Body of pancreas (tissue), 4 donors: ENCODE results near the gene CDC42EP3. TPM values are rescaled to one million over a fixed set of nuclear protein-coding genes. Genes with fewer than 3 reads are reported as not detected.

Source experiments
- ATAC-seq: fragments of 150-250 bp; one replicate; pipeline ENCODE4 v1.9.1; 2016
- DNase-seq, 4 donors: peaks; one replicate each; pipeline ENCODE4 v3.0.0-alpha.2; 2019
- H3K27ac ChIP-seq, 4 donors: fragments of 200-600 bp; sonication (generic); 1 replicate in 3 of 4; 2 replicates in 1 of 4; pipeline versions ENCODE4 v1.5.1 to v1.6.1; 2016 to 2019; ENCODE audit warnings: mild to moderate bottlenecking in 1 of 4, mixed read lengths in 1 of 4, moderate library complexity in 1 of 4
- H3K27me3 ChIP-seq, 2 donors: fragments of 200-600 bp; sonication (generic); one replicate each; pipeline ENCODE4 v1.6.0; 2016; ENCODE audit warnings: mild to moderate bottlenecking in 1 of 2
- H3K36me3 ChIP-seq, 2 donors: fragments of 200-600 bp; sonication (generic); replicated peaks in 1 of 2; 2 replicates each; pipeline ENCODE4 v1.5.1; 2016; ENCODE audit warnings: low read depth in 2 of 2; ENCODE audit not compliant: insufficient read depth in 1 of 2
- H3K4me1 ChIP-seq: fragments of 200-600 bp; sonication (generic); one replicate; pipeline ENCODE4 v1.6.0; 2016
- H3K4me3 ChIP-seq, 2 donors: fragments of 200-600 bp; sonication (generic); 1 replicate in 1 of 2; 2 replicates in 1 of 2; pipeline ENCODE4 v1.5.1; 2016 to 2019
- H3K9me3 ChIP-seq, 3 donors: fragments of 200-600 bp; sonication (generic); 1 replicate in 2 of 3; 2 replicates in 1 of 3; pipeline ENCODE4 v1.5.1; 2016
- POLR2A ChIP-seq, 3 donors: fragments of 450-650 bp; IDR thresholded peaks; one replicate each; pipeline ENCODE4 v1.6.1; 2016; ENCODE audit warnings: antibody characterized with exemption in 3 of 3, mild to moderate bottlenecking in 2 of 3
- WGBS, 2 donors: methylation state at CpG; one replicate each; pipeline ENCODE4 v1.1.5; 2017; 5-methylcytosine and 5-hydroxymethylcytosine counted together
- intact Hi-C: fragments of 100-400 bp; cut with DNase I; formaldehyde crosslinking; loops from one replicate; pipeline ENCODE4 v1.15.1; 2023
- total RNA-seq, 2 donors: library from RNA; depleted of rRNA; stranded (reverse); fragments of >200 nt; gene quantifications; one replicate each; pipeline ENCODE4 v1.1.0, GENCODE V29; 2016
- TF ChIP-seq, protein P1 (sequence below), 7 experiments: fragments of 450-650 bp in 4 of 7; fragments of 200-600 bp in 3 of 7; sonication (generic) in 3 of 7; IDR thresholded peaks; one replicate each; pipeline ENCODE4 v1.5.1; 2016 to 2019; ENCODE audit warnings: antibody characterized with exemption in 7 of 7

Gene CDC42EP3
- total RNA-seq, 2 donors from 2014 or later, result 5.3 to 7.8 TPM

DNA sequence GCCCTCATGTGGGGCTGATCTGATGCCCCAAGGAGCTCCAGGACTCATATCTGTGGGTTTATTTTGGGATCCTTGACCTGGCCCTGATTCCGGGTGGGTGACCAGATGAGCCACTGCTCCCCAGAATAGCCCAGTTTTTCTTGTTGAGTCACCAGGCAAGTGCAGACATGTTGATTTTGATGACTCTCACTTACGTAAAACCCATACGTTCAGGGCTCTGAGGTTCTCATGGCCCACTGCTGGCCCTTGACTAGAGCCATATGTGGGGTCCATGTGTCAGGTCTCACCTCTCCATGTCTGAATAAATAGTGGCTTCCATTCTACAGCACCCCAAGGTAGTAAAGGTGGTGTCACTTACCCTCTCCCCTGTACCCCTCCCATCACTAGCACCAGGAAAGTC lies 41.9 kb downstream of the CDC42EP3 start:
- WGBS, 2 donors, result 84 to 97% methylated on average over 3 of the region's 3 CpGs
- H3K27ac ChIP-seq, result no peak overlapping the region
- TF ChIP-seq POLR2A (IDR thresholded peaks at IDR 0.05), result no peak
- TF ChIP-seq, protein P1, sequence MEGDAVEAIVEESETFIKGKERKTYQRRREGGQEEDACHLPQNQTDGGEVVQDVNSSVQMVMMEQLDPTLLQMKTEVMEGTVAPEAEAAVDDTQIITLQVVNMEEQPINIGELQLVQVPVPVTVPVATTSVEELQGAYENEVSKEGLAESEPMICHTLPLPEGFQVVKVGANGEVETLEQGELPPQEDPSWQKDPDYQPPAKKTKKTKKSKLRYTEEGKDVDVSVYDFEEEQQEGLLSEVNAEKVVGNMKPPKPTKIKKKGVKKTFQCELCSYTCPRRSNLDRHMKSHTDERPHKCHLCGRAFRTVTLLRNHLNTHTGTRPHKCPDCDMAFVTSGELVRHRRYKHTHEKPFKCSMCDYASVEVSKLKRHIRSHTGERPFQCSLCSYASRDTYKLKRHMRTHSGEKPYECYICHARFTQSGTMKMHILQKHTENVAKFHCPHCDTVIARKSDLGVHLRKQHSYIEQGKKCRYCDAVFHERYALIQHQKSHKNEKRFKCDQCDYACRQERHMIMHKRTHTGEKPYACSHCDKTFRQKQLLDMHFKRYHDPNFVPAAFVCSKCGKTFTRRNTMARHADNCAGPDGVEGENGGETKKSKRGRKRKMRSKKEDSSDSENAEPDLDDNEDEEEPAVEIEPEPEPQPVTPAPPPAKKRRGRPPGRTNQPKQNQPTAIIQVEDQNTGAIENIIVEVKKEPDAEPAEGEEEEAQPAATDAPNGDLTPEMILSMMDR (IDR thresholded peaks at IDR 0.05), result no peak
- H3K9me3 ChIP-seq, result no peaks in the 10 kb centered on the region
- no peaks in the 10 kb centered on the region for H3K36me3 ChIP-seq
- no peaks in the 10 kb centered on the region for H3K27me3 ChIP-seq
- no peak for ATAC-seq
- H3K4me3 ChIP-seq, result no peak overlapping the region
- intact Hi-C loops, result no loop called here
- DNase-seq, result no peak
- H3K4me1 ChIP-seq, result peaks cover 25% of the 10 kb centered on the region

DNA sequence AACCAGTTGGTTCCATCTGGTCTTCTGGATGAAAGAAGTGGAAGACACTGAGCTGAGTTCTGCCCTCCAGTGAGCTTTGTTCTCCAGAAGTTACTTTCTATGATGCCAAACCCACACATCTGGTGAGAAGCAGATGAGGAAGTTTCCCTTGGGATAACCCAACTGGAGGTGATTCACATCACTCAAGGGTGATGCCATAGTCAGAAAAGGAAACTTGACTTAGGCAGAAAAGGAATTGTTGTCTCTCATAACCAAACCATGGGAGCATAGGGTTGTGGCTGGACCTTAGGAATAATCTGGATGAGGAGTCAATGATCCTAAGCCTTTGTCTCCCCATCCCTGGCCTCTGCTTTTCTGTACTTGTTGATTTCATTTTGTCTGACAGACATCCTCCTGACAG lies 43.7 kb downstream of the CDC42EP3 start:
- ATAC-seq, result no peak
- Histone ChIP-seq H3K27ac (no peak overlapping the region), H3K9me3 (no peaks in the 10 kb centered on the region), H3K4me3 (no peak overlapping the region), H3K4me1 (peaks cover 18% of the 10 kb centered on the region), H3K27me3 (no peaks in the 10 kb centered on the region), H3K36me3 (no peaks in the 10 kb centered on the region)
- intact Hi-C loops, result no loop called here
- no peak for DNase-seq
- TF ChIP-seq, protein P1 (IDR thresholded peaks at IDR 0.05), result no peak
- no peak for TF ChIP-seq POLR2A (IDR thresholded peaks at IDR 0.05)

DNA sequence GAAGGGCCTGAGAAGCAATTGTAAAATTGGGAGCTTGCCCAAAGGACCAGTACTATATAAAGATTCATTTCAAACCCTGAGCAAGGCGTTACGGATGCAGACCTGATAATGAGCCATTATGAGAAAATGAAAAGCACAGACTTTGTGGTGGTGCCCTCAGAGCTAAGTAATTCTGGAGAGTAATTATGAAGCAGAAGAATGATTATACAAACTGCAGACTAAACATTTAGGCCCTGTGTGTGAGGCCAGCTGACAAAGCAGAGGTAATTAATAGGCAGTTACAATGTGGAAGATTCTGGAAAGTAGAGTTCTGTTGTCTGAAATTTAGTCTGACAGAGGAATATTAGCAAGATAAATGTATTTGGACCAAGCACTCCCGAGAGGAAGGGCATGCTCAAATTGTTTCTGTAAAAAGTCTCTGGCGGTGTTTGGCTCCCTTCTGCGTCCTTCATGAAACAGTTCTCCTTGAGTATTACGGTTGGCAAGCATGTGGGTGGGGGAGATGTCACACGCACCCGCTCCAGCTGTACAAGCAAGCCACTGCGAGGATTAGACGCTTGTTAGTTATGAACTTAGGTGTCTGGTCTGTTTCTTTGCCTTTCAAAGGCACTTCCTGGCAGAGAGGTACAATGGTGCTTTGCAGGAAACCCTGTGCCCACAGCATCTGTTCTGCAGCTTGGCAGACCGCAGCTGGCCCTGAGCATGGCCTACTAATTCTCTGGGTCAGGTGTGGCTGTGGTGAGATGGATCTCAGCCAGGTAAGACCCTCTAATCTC lies 45.5 kb downstream of the CDC42EP3 start:
- WGBS, 2 donors, result 31 to 51% methylated on average over 11 of the region's 11 CpGs
- DNase-seq, result peak in 3 of 4 donors; percentile 29 to 62 (median 57)
- ATAC-seq, result peak; percentile 33
- intact Hi-C loops, result no loop called here
- TF ChIP-seq POLR2A (IDR thresholded peaks at IDR 0.05), result no peak
- TF ChIP-seq, protein P1 (IDR thresholded peaks at IDR 0.05), result no peak
- Histone ChIP-seq H3K4me3 (no peak overlapping the region), H3K27me3 (no peaks in the 10 kb centered on the region), H3K36me3 (no peaks in the 10 kb centered on the region), H3K9me3 (no peaks in the 10 kb centered on the region), H3K4me1 (peaks cover 6% of the 10 kb centered on the region), H3K27ac (peak overlapping the region in 2 of 4 donors; percentile 6 to 30)

DNA sequence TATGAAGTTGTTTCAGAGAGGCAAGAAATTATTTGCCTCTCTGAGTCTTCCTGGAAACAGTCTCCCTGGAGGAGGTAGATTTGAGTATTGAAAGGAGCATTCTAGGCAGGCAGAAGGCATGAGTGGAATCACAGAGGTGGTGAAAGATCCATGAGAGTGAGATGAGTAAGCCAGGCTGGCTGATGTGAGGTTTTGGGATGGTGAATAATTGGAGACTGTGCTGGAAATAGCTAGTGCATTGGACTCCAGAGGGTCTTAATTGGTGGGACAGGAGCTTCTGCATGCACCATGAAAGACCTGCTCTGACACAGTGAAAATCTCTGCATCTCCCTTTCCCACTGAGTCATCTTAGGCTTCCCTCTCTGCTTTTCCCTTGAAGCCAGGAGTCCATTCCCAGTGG lies 46.3 kb downstream of the CDC42EP3 start:
- Histone ChIP-seq H3K27ac (no peak overlapping the region), H3K4me3 (no peak overlapping the region), H3K27me3 (no peaks in the 10 kb centered on the region), H3K9me3 (no peaks in the 10 kb centered on the region), H3K36me3 (no peaks in the 10 kb centered on the region), H3K4me1 (peaks cover 5% of the 10 kb centered on the region)
- ATAC-seq (no peak), DNase-seq (no peak)
- no peak for TF ChIP-seq POLR2A (IDR thresholded peaks at IDR 0.05)
- TF ChIP-seq, protein P1 (IDR thresholded peaks at IDR 0.05), result no peak
- intact Hi-C loops, result no loop called here
